GM12892 (cell line): ENCODE results near the gene CHCHD1. TPM values are rescaled to one million over a fixed set of nuclear protein-coding genes. Genes with fewer than 3 reads are reported as not detected.
"Not testable (repeated sequence)": the region's sequence is repeated elsewhere in the genome, so short reads cannot be mapped to it uniquely, and the experiment has no call there.

Experiments
- DNase-seq: peaks from one replicate; pipeline ENCODE4 v3.0.0; 2011; ENCODE audit not compliant: insufficient read length
- FAIRE-seq: peaks from 2 replicates; lab custom pipeline; 2011; peaks lifted over from hg19 to GRCh38; lab: Jason Lieb, UNC
- POLR2A ChIP-seq: IDR thresholded peaks from 2 replicates; pipeline ENCODE4 v1.6.1; 2011; ENCODE audit warnings: low read depth, low read length, control low read depth
- POLR2AphosphoS5 ChIP-seq: IDR thresholded peaks from 2 replicates; pipeline ENCODE4 v1.6.1; 2011; ENCODE audit warnings: low read depth, low read length, control low read depth
- TAF1 ChIP-seq: IDR thresholded peaks from 2 replicates; pipeline ENCODE4 v1.6.1; 2011; ENCODE audit warnings: low read depth, mild to moderate bottlenecking, control low read depth, low read length, borderline replicate concordance
- polyA plus RNA-seq: library from polyadenylated mRNA; unstranded; fragments of >200 nt; gene quantifications from one replicate; pipeline ENCODE4 v1.2.1, GENCODE V29; 2012; ENCODE audit warnings: missing spikeins, inconsistent platforms; ENCODE audit not compliant: missing spikeins

Gene CHCHD1
- 68.6 TPM for polyA plus RNA-seq

- DNase-seq (peak; percentile 88), FAIRE-seq (peak; percentile 96)
- TF ChIP-seq TAF1 (peak; percentile 74; the same call in 1 of the 2 replicates), POLR2A (peak; percentile 95), POLR2AphosphoS5 (peak; percentile 90)
Observed at GRCh38 chr10:73781879-73782748, at the start of gene CHCHD1. CHCHD1 (plus strand) TSS chr10:73782048; CDS start chr10:73782076, 28 bp downstream.

GRCh38 chr10:73732426-73732825 lies 49.4 kb upstream of the CHCHD1 start:
- DNase-seq (no peak), FAIRE-seq (no peak)
- no peak for TF ChIP-seq TAF1
- TF ChIP-seq POLR2A = no peak
- TF ChIP-seq POLR2AphosphoS5 = no peak

- TF ChIP-seq POLR2AphosphoS5 = no peak
- no peak for TF ChIP-seq POLR2A
- no peak for TF ChIP-seq TAF1
- DNase-seq (no peak), FAIRE-seq (no peak)
Observed at GRCh38 chr10:73732931-73733623, 48.8 kb upstream of the CHCHD1 start.

- DNase-seq (no peak), FAIRE-seq (no peak)
- no peak for TF ChIP-seq POLR2AphosphoS5
- TF ChIP-seq TAF1 = no peak
- no peak for TF ChIP-seq POLR2A
Observed at GRCh38 chr10:73734028-73734720, 47.7 kb upstream of the CHCHD1 start.

GRCh38 chr10:73734796-73735305 lies 47.0 kb upstream of the CHCHD1 start:
- TF ChIP-seq TAF1 (no peak), POLR2A (no peak), POLR2AphosphoS5 (no peak)
- DNase-seq = no peak
- no peak for FAIRE-seq

GRCh38 chr10:73740501-73741254 lies 41.2 kb upstream of the CHCHD1 start:
- DNase-seq, FAIRE-seq: not testable (repeated sequence)

- FAIRE-seq (no peak), DNase-seq (no peak)
- no peak for TF ChIP-seq TAF1
- TF ChIP-seq POLR2A = 0 out of 2 replicates have a peak, but pooled peaks have one; percentile 31
- no peak for TF ChIP-seq POLR2AphosphoS5
Observed at GRCh38 chr10:73742454-73742734, 39.5 kb upstream of the CHCHD1 start.

GRCh38 chr10:73743327-73743904 lies 38.4 kb upstream of the CHCHD1 start:
- no peak for DNase-seq
- TF ChIP-seq POLR2A (no peak), TAF1 (no peak), POLR2AphosphoS5 (no peak)
- no peak for FAIRE-seq

GRCh38 chr10:73743905-73744663 lies 37.8 kb upstream of the CHCHD1 start, which contains the start of gene SEC24C:
SEC24C (plus strand) TSS chr10:73744372; CDS start chr10:73746833, 2,461 bp downstream.
- DNase-seq = peak; percentile 84
- TF ChIP-seq TAF1 = peak; percentile 94; the same call in 1 of the 2 replicates
- peak; percentile 81 for TF ChIP-seq POLR2AphosphoS5
- TF ChIP-seq POLR2A = peak; percentile 91
- FAIRE-seq = peak; percentile 91

- TF ChIP-seq POLR2A (no peak), TAF1 (no peak), POLR2AphosphoS5 (no peak)
- FAIRE-seq (no peak), DNase-seq (peak; percentile 41)
Observed at GRCh38 chr10:73744664-73744975, 37.2 kb upstream of the CHCHD1 start.
